Stimulated activated naive CD4-positive, alpha-beta T cell treated with Interleukin-2 at 50 U/mL for 16 hours (primary cell): ENCODE results near the gene CAD.

ENCODE experiments used
- DNase-seq: peaks from one replicate; lab custom pipeline; 2025; lab: John Stamatoyannopoulos, UW

Gene CAD

DNA sequence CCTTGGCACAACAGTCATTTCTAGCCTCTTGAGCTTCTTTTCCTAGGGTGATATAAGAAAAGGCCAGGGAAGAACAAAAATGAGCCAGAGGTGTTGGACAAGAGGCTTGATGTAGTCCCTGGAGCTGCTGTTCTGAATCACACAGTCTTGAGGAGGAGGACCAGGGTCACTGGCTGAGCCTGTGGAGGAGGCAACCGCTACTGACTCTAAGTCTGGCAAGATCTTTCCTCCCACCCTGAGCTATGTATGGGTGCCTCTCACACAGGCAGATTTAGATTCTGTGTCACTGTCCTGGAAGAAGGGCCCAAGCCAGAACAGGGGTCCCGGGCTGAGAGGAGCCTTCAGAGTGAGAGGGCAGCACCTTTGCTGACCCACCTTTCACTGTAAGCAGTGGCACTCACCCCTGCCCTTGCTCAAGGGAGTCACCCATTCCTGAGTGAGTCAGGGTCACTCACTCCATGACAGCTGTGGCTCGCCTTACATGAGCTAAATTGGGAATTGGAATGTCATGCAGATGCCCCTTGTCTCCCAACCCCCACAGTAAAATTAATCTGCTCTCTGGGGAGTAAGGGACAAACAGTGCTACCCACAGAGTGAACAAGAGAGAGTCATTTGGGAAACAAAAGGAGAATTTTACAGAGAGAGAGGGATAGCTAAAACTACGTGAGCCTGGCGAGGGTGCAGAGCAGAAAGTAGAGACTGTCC lies 64.8 kb downstream of the CAD start, which contains the start of gene TRIM54:
TSS of gene TRIM54 (plus strand) at position 575 of the 705 bp plus-strand sequence. CDS start 303 bp downstream, outside the sequence.
- DNase-seq, result no peak

DNA sequence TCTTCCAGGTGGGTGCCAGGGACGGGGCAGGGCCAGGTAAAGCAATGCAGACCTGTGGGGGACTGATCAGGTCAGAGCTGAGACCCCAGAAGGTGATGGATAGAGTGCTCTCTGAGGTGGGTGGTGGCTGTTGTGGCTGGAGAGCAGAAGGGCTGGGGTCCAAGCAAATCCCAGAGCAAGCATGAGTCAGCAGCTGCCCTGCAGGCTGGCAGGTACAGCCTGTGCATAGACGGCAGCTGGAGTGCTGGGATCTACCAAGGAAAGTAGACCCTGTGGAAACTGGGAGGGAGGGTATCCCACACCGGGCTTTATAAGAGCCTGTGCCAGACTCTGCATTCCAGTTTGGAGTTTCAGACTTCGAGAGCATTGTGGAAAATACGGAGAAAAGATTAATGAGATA lies 65.7 kb downstream of the CAD start:
- no peak for DNase-seq

DNA sequence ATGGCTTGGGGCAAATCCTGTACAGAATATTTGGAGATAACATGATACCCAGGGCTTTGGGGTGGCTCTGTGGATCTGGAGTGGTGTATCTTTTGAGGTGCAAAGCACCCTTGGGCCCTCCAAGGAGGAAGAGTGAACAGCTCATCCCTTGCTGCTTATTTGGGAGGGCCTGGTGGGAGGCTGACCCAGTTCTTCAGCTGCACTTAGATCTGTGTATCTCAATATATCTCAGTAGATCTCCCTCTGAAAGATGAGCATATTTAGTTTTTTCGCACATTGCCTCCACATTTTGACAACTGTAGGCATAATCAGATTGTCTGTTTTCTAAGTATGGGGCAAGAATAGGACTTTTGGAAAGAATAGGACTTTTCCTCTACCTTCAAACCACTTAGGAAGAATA lies 67.8 kb downstream of the CAD start:
- no peak for DNase-seq

DNA sequence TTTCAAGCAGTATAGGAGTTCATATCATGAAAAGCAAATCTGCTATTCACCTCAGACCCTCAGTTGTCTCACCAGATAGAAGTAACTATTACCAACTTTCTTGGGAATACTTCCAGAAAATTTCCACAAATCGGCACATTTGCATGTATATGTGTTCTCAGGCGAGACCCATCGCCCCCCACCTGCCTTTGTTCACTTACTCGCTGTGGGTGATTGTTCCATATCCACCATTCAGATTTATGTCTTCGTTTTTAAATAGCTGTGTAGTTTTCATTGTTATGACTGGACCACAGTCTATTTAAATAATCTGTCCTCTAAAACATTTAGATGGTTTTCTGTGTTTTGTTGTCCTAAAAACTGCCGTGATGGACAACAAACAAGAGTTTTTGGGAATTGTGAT lies 68.3 kb downstream of the CAD start:
- DNase-seq, result no peak

DNA sequence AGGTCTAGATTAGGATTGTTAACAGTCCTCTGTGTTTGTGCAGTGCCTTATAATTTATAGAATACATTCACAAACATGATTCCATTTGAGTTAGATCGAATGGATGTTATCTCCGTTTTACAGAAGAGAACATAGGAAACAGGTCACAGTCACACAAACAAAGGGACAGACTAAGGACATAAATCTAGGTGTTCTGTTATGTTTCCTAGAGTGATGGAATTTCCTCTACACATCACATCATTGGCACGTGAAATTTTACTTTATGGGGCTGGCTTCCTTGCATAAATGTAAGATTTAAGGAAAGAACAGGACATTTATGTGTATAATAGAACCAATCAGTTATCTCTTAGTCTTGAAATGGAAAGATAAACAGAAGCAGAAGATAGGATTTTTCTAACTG lies 71.4 kb downstream of the CAD start:
- DNase-seq, result no peak

DNA sequence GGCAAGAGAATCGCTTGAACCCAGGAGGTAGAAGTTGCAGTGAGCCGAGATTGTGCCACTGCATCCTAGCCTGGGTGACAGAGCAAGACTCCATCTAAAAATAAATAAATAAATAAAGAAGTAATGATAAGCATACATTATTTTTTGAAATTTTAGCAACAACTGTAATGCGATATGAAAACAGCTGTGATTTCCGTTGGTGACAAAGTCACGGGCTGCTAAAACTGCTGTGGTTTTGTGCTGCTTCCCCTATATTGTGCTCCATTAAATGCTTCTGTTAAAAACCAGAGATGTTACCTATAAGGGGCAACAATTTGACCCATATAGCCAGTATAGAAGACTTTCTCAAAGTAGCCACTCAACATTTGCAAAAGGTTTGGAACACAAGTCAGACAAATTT lies 73.4 kb downstream of the CAD start:
- no peak for DNase-seq

DNA sequence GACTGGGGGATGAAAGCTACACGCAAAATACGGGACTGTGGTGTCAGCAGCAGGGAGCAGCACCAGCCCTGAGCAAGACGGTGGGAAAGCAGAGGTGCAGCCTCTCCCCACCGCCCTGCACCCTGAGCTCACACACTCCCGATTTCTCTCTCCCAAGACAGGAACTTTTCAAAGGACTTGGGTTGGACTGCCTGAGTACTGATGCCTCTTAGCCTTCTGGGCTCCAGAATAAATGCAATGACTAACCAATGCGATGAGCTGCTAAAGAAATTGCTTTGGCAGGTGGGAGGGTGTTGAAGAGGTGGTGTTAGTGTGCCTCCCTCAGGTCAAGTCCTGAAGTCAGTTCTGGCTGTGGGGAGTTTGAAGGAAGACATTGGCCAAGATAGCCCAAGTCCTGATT lies 74.7 kb downstream of the CAD start:
- no peak for DNase-seq
